ENCODE data around the gene STXBP5. TPM values are rescaled to one million over a fixed set of nuclear protein-coding genes. Genes with fewer than 3 reads are reported as not detected.

The STXBP5 gene
- total and polyA plus RNA-seq, 9 of the 15 experiments (the other 6 are each of a cell fraction or from before 2014, with no cell fraction given), result 23.3 to 172 (median 71.5) TPM

- TF ChIP-seq REST (IDR thresholded peaks at IDR 0.05; ENCODE audit: borderline replicate concordance) (peak; percentile 39; the same call in 1 of the 2 replicates), REST (CRISPR knock-in tag; IDR thresholded peaks at IDR 0.05; ENCODE audit: low read depth) (no peak), POLR3G (IDR thresholded peaks at IDR 0.05; ENCODE audit: extremely low read depth, insufficient read length, insufficient replicate concordance) (no peak), CEBPG (CRISPR knock-in tag; IDR thresholded peaks at IDR 0.05) (peak; percentile 68), CEBPG (tag; conservative IDR thresholded peaks at IDR 0.05 in 1 of 2, IDR thresholded peaks at IDR 0.05 in 1 of 2) (peak in 1 of 2 experiments; percentile 92; a peak in 2 of 4 replicates), SAP30 (IDR thresholded peaks at IDR 0.05; ENCODE audit: borderline replicate concordance, insufficient read depth, low read depth, low read length, poor library complexity, severe bottlenecking) (no peak), SRSF3 (IDR thresholded peaks at IDR 0.05; ENCODE audit: insufficient read depth, low read length) (no peak), POLR2H (tag; IDR thresholded peaks at IDR 0.05; ENCODE audit: low read depth) (peak; percentile 51; the same call in 1 of the 2 replicates), MTF1 (CRISPR knock-in tag; IDR thresholded peaks at IDR 0.05; ENCODE audit: borderline replicate concordance) (no peak), POLR2G (IDR thresholded peaks at IDR 0.05; ENCODE audit: low read depth, low read length) (no peak), ZNF57 (CRISPR knock-in tag; IDR thresholded peaks at IDR 0.05) (no peak), CXXC5 (CRISPR knock-in tag; IDR thresholded peaks at IDR 0.05) (peak; percentile 58), KAT8 (IDR thresholded peaks at IDR 0.05; ENCODE audit: low read depth) (no peak), GTF3C2 (IDR thresholded peaks at IDR 0.05; ENCODE audit: borderline replicate concordance, extremely low read depth, insufficient read length) (no peak), BDP1 (IDR thresholded peaks at IDR 0.05; ENCODE audit: insufficient read depth, insufficient read length) (no peak), TSC22D4 (tag; IDR thresholded peaks at IDR 0.05) (no peak), BACH1 (tag; IDR thresholded peaks at IDR 0.05) (no peak), XRCC5 (IDR thresholded peaks at IDR 0.05; ENCODE audit: low read depth, low read length) (no peak)
Measured at GRCh38 chr6:147161974-147162495, 42.2 kb upstream of the STXBP5 start (continued).

Measured in K562 (cell line).